Liver (tissue), 9 donors: ENCODE data around the gene TOM1L2. TPM values are rescaled to one million over a fixed set of nuclear protein-coding genes. Genes with fewer than 3 reads are reported as not detected.

Experiments used
- DNase-seq: peaks from one replicate; pipeline ENCODE4 v3.0.0-alpha.2; 2017; ENCODE audit warnings: low spot score
- H3K27ac ChIP-seq, 2 donors: one replicate each; pipeline ENCODE4 v1.7.0; 2013; ENCODE audit warnings: inconsistent platforms in 2 of 2, low read length in 2 of 2, control low read depth in 1 of 2, low read depth in 1 of 2, mild to moderate bottlenecking in 1 of 2
- H3K27me3 ChIP-seq, 4 donors: one replicate each; pipeline versions ENCODE4 v1.6.1 to v1.7.0; 2013; ENCODE audit warnings: low read length in 3 of 4, inconsistent platforms in 1 of 4, mild to moderate bottlenecking in 1 of 4, moderate library complexity in 1 of 4; ENCODE audit not compliant: control insufficient read depth in 4 of 4, insufficient read depth in 4 of 4
- H3K36me3 ChIP-seq, 4 donors: one replicate each; pipeline versions ENCODE4 v1.6.1 to v1.7.0; 2013; ENCODE audit warnings: low read length in 3 of 4, mild to moderate bottlenecking in 3 of 4, low read depth in 1 of 4, moderate library complexity in 1 of 4; ENCODE audit not compliant: control insufficient read depth in 4 of 4, insufficient read depth in 3 of 4
- H3K4me1 ChIP-seq, 4 donors: one replicate each; pipeline versions ENCODE4 v1.6.1 to v1.7.0; 2013; ENCODE audit warnings: low read length in 3 of 4, mild to moderate bottlenecking in 3 of 4, moderate library complexity in 1 of 4; ENCODE audit not compliant: control insufficient read depth in 4 of 4, insufficient read depth in 4 of 4
- H3K4me3 ChIP-seq, 3 donors: one replicate each; pipeline versions ENCODE4 v1.6.1 to v1.7.0; 2013; ENCODE audit warnings: low read length in 3 of 3, control low read depth in 1 of 3, low read depth in 1 of 3, mild to moderate bottlenecking in 1 of 3
- H3K9ac ChIP-seq, 2 donors: one replicate each; pipeline ENCODE4 v1.7.0; 2013; ENCODE audit warnings: low read length in 2 of 2, mild to moderate bottlenecking in 2 of 2, moderate library complexity in 2 of 2, control low read depth in 1 of 2, low read depth in 1 of 2
- H3K9me3 ChIP-seq, 4 donors: one replicate each; pipeline versions ENCODE4 v1.6.1 to v1.7.0; 2013; ENCODE audit warnings: low read length in 3 of 4; ENCODE audit not compliant: control insufficient read depth in 4 of 4
- EGR1 ChIP-seq, 2 donors: IDR thresholded peaks; 2 replicates each; pipeline ENCODE4 v1.6.1; 2016 to 2018; ENCODE audit warnings: antibody characterized with exemption in 2 of 2, low read depth in 2 of 2
- FOXA1 ChIP-seq: IDR thresholded peaks from 2 replicates; pipeline ENCODE4 v1.6.1; 2016; ENCODE audit warnings: antibody characterized with exemption
- FOXA2 ChIP-seq: IDR thresholded peaks from 2 replicates; pipeline ENCODE4 v1.6.1; 2016; ENCODE audit warnings: antibody characterized with exemption
- GABPA ChIP-seq, 2 donors: IDR thresholded peaks in 1 of 2; conservative IDR thresholded peaks in 1 of 2; 2 replicates each; pipeline ENCODE4 v1.6.1; 2016; ENCODE audit warnings: antibody characterized with exemption in 2 of 2, mild to moderate bottlenecking in 1 of 2, moderate library complexity in 1 of 2
- HNF4A ChIP-seq, 2 donors: conservative IDR thresholded peaks; 2 replicates each; pipeline ENCODE4 v1.6.1; 2016; ENCODE audit warnings: antibody characterized with exemption in 2 of 2, mild to moderate bottlenecking in 2 of 2
- HNF4G ChIP-seq: IDR thresholded peaks from 2 replicates; pipeline ENCODE4 v1.6.1; 2016; ENCODE audit warnings: antibody characterized with exemption
- JUND ChIP-seq, 2 donors: IDR thresholded peaks; 2 replicates each; pipeline ENCODE4 v1.6.1; 2016; ENCODE audit warnings: antibody characterized with exemption in 2 of 2
- NR2F2 ChIP-seq: IDR thresholded peaks from 2 replicates; pipeline ENCODE4 v1.6.1; 2016; ENCODE audit warnings: antibody characterized with exemption
- RXRA ChIP-seq, 2 donors: IDR thresholded peaks; 2 replicates each; pipeline ENCODE4 v1.6.1; 2017 to 2018; ENCODE audit warnings: antibody characterized with exemption in 2 of 2, mild to moderate bottlenecking in 1 of 2
- SP1 ChIP-seq: IDR thresholded peaks from 2 replicates; pipeline ENCODE4 v1.6.1; 2018; ENCODE audit warnings: antibody characterized with exemption, mild to moderate bottlenecking
- TAF1 ChIP-seq: conservative IDR thresholded peaks from 2 replicates; pipeline ENCODE4 v1.6.1; 2016; ENCODE audit warnings: antibody characterized with exemption, mild to moderate bottlenecking
- YY1 ChIP-seq: IDR thresholded peaks from 2 replicates; pipeline ENCODE4 v1.6.1; 2016; ENCODE audit warnings: antibody characterized with exemption, mild to moderate bottlenecking
- WGBS: extraction: QIAGEN DNeasy Blood & Tissue Kit; methylation state at CpG from one replicate; pipeline ENCODE4 v1.1.7; 2013; 5-methylcytosine and 5-hydroxymethylcytosine counted together
- polyA plus RNA-seq, 2 donors: library from polyadenylated mRNA; stranded (reverse) in 1 of 2; unstranded in 1 of 2; fragments of 200-250 nt in 1 of 2; fragments of >200 nt in 1 of 2; fragmentation: Nextera tagmentation in 1 of 2; extraction: Ambion mirVana in 1 of 2; gene quantifications; one replicate each; pipeline versions ENCODE4 v1.2.1 to v1.2.3, GENCODE V29; 2013 to 2015
- total RNA-seq, 2 donors: library from RNA; depleted of rRNA; stranded (reverse); fragments of >200 nt; gene quantifications; one replicate each; pipeline ENCODE4 v1.2.3, GENCODE V29; 2014
- TF ChIP-seq, protein P1 (sequence below): IDR thresholded peaks from 2 replicates; pipeline ENCODE4 v1.6.1; 2016; ENCODE audit warnings: antibody characterized with exemption
- TF ChIP-seq, protein P2 (sequence below): IDR thresholded peaks from 2 replicates; pipeline ENCODE4 v1.6.1; 2016; ENCODE audit warnings: antibody characterized with exemption, mild to moderate bottlenecking
- TF ChIP-seq, protein P3 (sequence below): IDR thresholded peaks from 2 replicates; pipeline ENCODE4 v1.6.1; 2016; ENCODE audit warnings: antibody characterized with exemption
- TF ChIP-seq, protein P4 (sequence below): fragments of 150-350 bp; IDR thresholded peaks from 2 replicates; pipeline ENCODE4 v1.5.1; 2017; ENCODE audit warnings: improper control_type of control experiment, low read depth, low read length; ENCODE audit not compliant: missing input control
- donor health status: healthy.
- donor health status: healthy.
- donor health status: healthy.
- donor health status: healthy.
- donor health status: healthy.

TOM1L2 gene
- total and polyA plus RNA-seq, 4 donors = 5.0 to 24.0 (median 9.3) TPM

DNA sequence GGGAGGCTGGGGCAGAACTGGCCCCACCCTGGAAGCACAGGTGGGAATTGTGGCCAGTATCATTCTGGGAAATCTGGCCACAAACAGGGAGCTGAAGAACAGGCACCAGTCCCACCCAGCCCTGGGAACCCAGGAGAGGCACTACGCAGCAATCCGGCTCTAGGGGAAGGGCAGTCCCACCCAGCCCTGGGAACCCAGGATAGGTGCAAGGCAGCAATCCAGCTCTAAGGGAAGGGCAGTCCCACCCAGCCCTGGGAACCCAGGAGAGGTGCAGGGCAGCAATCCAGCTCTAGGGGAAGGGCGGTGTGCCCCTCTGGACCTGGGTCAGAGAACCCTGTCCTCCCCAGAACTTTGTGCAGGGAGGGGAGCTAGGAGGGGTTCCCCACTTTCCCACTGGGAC, 7.6 kb upstream of the TOM1L2 start (continued):
- TF ChIP-seq, protein P1, sequence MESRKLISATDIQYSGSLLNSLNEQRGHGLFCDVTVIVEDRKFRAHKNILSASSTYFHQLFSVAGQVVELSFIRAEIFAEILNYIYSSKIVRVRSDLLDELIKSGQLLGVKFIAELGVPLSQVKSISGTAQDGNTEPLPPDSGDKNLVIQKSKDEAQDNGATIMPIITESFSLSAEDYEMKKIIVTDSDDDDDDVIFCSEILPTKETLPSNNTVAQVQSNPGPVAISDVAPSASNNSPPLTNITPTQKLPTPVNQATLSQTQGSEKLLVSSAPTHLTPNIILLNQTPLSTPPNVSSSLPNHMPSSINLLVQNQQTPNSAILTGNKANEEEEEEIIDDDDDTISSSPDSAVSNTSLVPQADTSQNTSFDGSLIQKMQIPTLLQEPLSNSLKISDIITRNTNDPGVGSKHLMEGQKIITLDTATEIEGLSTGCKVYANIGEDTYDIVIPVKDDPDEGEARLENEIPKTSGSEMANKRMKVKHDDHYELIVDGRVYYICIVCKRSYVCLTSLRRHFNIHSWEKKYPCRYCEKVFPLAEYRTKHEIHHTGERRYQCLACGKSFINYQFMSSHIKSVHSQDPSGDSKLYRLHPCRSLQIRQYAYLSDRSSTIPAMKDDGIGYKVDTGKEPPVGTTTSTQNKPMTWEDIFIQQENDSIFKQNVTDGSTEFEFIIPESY = no peak
- TF ChIP-seq NR2F2 (no peak), JUND (IDR thresholded peaks at IDR 0.05) (no peak)

DNA sequence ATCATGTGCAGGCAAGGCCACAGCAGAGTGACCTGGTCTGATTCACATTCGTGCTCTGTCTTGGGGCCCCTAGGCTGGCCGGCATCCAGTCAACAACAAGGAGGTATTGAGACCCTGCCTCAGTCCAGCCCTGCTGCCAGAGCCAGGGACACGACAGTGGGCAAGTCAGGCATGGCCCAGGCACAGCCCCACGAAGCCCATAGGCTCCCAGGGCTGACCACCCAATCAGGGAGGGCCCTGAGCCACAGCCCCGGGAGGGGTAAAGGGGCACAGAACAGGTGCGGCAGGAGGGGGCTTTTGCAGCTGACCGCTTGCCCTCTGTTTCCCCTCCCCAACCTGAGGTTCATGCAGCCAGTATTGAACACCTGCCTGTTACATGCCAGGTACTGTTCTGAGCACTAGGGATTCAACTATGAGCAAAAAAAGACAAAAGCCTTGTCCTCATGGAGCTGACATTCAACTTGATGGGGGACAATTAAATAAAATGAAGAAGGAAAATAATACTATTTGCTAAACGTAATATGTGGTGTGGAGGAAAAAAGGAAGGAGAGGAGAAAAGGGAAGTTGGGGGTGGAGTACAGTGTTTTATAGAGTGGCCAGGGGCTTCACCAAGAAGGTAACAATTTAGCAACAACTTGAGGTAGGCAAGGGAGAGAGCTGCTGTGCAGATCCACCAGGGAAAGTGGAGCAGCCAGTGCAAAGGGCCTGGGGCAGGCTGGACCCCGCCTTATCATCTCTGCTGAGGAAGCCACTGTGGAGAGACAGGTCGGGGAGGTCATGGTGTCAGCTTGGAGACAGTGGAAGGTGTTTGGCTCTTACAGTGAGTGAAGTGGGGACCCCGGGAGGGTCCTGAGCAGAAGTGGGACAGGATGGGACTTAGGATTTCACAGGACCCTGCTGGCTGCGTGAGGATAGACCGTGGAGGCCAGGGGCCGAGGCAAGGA, 6.6 kb upstream of the TOM1L2 start:
- no peak overlapping the region for H3K27ac ChIP-seq
- H3K36me3 ChIP-seq = no peaks in the 10 kb centered on the region
- WGBS = 88% methylated on average over 14 of the region's 14 CpGs
- DNase-seq = no peak
- no peaks in the 10 kb centered on the region for H3K9me3 ChIP-seq
- H3K4me3 ChIP-seq = no peak overlapping the region
- no peaks in the 10 kb centered on the region for H3K4me1 ChIP-seq
- no peak for TF ChIP-seq EGR1 (IDR thresholded peaks at IDR 0.05; ENCODE audit: low read depth in 2 of 2)
- no peak for TF ChIP-seq SP1
- no peak for TF ChIP-seq HNF4G
- TF ChIP-seq RXRA (IDR thresholded peaks at IDR 0.05) = no peak
- no peak for TF ChIP-seq NR2F2
- no peak for TF ChIP-seq HNF4A (conservative IDR thresholded peaks at IDR 0.05)
- TF ChIP-seq, protein P2, sequence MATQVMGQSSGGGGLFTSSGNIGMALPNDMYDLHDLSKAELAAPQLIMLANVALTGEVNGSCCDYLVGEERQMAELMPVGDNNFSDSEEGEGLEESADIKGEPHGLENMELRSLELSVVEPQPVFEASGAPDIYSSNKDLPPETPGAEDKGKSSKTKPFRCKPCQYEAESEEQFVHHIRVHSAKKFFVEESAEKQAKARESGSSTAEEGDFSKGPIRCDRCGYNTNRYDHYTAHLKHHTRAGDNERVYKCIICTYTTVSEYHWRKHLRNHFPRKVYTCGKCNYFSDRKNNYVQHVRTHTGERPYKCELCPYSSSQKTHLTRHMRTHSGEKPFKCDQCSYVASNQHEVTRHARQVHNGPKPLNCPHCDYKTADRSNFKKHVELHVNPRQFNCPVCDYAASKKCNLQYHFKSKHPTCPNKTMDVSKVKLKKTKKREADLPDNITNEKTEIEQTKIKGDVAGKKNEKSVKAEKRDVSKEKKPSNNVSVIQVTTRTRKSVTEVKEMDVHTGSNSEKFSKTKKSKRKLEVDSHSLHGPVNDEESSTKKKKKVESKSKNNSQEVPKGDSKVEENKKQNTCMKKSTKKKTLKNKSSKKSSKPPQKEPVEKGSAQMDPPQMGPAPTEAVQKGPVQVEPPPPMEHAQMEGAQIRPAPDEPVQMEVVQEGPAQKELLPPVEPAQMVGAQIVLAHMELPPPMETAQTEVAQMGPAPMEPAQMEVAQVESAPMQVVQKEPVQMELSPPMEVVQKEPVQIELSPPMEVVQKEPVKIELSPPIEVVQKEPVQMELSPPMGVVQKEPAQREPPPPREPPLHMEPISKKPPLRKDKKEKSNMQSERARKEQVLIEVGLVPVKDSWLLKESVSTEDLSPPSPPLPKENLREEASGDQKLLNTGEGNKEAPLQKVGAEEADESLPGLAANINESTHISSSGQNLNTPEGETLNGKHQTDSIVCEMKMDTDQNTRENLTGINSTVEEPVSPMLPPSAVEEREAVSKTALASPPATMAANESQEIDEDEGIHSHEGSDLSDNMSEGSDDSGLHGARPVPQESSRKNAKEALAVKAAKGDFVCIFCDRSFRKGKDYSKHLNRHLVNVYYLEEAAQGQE = no peak
- no peak for TF ChIP-seq FOXA2
- TF ChIP-seq, protein P3, sequence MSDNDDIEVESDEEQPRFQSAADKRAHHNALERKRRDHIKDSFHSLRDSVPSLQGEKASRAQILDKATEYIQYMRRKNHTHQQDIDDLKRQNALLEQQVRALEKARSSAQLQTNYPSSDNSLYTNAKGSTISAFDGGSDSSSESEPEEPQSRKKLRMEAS = no peak
- no peak for TF ChIP-seq GABPA (IDR thresholded peaks at IDR 0.05 in 1 of 2, conservative IDR thresholded peaks at IDR 0.05 in 1 of 2)
- H3K9ac ChIP-seq = no peak overlapping the region
- no peaks in the 10 kb centered on the region for H3K27me3 ChIP-seq

DNA sequence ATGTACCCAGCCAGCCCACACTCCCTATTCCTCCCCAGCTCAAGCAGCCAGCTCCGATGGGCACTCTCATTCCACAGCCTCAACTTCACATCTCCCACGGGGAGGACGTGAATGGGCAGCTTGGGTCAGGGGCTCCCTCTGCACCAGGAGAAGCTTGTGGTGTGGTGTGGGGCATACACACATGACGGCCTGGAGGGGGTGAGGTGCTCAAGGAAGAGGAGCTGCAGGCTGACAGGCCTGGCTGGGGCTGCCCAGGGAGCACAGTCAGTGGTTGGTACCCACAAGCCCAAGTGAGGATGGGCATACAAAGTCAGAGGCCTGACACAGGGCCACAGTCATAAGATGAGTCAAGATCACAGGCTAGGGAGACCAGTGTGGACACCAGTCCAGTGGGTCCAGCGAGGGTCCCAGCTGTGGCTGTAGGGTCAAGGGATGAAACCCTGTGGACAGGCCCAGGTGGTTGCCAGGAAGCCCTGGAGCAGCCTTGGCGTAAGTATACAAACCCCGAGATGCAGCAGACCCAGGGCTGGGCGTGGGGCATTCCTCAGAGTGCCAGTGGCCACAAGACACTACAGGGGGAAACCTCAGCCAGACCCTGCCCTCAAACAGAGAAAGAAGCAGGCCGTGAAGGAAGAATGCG, 4.9 kb upstream of the TOM1L2 start:
- H3K27me3 ChIP-seq = no peaks in the 10 kb centered on the region
- H3K4me3 ChIP-seq = no peak overlapping the region
- no peaks in the 10 kb centered on the region for H3K36me3 ChIP-seq
- WGBS = 87% methylated on average over 10 of the region's 10 CpGs
- H3K9ac ChIP-seq = no peak overlapping the region
- H3K27ac ChIP-seq = no peak overlapping the region
- H3K4me1 ChIP-seq = peaks cover 0 to 6% (median 5%) of the 10 kb centered on the region in 4 donors
- TF ChIP-seq FOXA1 = no peak
- TF ChIP-seq, protein P4, sequence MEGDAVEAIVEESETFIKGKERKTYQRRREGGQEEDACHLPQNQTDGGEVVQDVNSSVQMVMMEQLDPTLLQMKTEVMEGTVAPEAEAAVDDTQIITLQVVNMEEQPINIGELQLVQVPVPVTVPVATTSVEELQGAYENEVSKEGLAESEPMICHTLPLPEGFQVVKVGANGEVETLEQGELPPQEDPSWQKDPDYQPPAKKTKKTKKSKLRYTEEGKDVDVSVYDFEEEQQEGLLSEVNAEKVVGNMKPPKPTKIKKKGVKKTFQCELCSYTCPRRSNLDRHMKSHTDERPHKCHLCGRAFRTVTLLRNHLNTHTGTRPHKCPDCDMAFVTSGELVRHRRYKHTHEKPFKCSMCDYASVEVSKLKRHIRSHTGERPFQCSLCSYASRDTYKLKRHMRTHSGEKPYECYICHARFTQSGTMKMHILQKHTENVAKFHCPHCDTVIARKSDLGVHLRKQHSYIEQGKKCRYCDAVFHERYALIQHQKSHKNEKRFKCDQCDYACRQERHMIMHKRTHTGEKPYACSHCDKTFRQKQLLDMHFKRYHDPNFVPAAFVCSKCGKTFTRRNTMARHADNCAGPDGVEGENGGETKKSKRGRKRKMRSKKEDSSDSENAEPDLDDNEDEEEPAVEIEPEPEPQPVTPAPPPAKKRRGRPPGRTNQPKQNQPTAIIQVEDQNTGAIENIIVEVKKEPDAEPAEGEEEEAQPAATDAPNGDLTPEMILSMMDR = no peak
- no peak for TF ChIP-seq TAF1
- no peak for TF ChIP-seq NR2F2
- TF ChIP-seq JUND (IDR thresholded peaks at IDR 0.05) = no peak
- TF ChIP-seq YY1 = no peak
- no peak for TF ChIP-seq EGR1 (IDR thresholded peaks at IDR 0.05; ENCODE audit: low read depth in 2 of 2)
- no peak for TF ChIP-seq HNF4G
- no peak for TF ChIP-seq HNF4A (conservative IDR thresholded peaks at IDR 0.05)
- H3K9me3 ChIP-seq = no peaks in the 10 kb centered on the region
- no peak for DNase-seq
